DMS 273 treated with DMSO at 0.1 percent for 48 hours (cell line): ENCODE results near the gene ITCH.

ENCODE experiments used
- DNase-seq: peaks from one replicate; lab custom pipeline; 2025; lab: John Stamatoyannopoulos, UW

The ITCH gene

DNA sequence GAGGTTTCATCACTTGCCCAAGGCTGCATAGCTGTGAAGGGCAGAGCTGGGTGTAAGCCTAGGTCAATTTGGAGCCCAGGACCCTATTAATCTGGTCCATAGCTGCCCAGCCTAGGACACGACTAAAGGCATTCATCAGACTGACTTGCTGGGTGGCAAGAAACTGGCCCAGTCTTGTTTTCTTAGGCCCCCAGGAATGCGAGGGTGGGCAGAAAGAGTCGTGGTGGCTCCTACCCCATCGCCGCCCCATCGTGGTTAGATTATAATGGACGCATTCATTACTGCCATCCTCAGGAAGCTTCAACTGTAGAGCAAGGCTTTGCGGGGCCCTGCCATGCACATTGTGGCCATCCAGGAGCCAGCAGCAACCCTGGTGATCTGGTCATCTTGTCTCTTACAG, 169.2 kb downstream of the ITCH start:
- no peak for DNase-seq

DNA sequence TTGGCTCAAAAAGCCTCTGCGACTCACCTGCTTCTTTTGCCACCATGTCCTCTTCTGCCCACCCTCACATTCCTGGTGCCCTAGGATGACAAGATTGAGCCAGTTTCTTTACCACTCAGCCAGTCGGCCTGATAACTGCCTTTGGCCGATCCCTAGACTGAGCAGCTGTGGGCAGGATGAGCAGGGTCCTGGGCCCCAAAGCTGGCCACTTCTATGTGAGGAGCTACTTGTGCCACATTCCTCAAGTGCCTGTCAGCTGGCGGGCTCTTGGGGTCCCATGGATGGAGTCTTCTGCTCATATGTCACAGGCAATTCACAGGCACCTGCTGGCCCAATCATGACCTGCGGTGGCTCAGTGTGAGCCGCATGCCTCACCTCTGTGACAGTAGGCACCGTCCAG, 169.7 kb downstream of the ITCH start:
- no peak for DNase-seq

DNA sequence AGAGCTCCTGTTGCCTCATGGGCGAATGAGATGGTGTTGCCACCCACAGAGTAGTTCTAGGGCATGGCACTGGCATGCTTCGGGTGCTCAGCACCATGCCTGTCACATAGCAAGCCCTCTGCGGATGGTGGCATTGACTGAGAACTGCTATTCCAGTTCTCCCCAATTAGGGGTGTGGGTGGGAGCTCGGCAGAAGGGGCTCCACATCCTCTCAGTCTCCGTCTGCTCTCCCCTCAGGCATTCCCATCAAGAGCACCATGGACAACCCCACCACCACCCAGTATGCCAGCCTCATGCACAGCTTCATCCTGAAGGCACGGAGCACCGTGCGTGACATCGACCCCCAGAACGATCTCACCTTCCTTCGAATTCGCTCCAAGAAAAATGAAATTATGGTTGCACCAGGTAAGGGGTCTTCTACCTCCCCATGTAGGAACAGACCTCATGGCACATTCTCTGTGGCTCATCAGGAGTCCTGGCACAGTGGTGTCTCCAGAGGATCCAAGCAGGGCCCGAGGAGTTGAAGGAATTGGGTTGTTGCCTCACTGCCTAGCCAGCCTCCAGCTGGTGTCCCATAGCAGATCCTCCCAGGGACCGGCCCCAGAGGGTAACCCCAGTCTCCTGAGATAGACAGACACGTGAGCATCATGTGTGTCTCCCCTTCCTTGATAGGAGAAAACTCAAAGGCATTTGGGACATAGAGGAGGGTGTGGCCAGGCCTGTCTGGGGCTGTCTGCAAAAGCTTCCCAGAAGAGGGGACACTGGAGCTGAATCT, 171.5 kb downstream of the ITCH start:
- DNase-seq, result no peak

DNA sequence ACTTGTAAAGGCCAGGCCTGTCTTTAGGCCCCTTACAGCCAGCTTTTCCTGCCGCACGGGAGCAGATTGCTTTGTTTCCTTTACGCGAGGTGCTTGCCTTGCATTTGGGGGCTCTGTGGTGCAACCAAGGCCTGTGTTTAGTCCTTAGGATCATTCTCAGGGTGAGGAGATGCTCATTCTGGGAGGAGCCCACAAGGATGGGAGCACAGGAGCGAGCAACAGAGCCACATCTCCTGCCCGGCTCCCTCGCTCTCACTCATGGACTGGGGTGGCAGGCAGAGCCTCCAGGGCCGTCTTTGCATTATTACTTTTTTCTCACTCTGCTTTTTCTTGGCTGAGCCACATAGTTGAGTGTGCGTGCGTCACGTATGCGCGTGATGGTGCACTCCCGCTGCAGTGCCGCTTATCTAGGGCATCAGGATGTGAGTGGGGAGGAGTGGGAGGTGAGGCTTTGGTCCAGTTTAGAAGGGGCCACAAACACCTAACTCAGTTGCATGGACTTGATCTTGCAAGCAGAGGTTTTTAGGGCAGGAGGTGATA, 172.3 kb downstream of the ITCH start:
- DNase-seq, result no peak

DNA sequence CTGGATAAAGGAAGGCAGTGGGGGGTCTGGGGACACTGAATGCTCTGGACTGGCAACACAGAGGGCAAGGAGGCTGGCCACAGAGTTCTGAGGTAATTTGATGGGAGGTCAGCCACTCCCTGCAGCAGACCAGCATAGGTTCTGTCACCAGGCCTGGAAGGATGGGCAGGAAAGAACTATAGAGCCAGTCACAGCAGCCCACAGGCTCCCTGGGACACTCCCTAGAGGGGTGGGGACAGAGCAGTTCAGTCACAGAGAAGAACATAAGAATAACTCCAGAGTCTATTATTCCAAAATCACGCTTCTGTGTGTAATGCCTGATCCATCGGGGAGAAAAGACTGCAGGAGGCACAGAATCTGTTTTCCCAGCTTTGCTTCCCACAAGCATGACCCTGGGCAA, 172.8 kb downstream of the ITCH start:
- DNase-seq, result no peak

DNA sequence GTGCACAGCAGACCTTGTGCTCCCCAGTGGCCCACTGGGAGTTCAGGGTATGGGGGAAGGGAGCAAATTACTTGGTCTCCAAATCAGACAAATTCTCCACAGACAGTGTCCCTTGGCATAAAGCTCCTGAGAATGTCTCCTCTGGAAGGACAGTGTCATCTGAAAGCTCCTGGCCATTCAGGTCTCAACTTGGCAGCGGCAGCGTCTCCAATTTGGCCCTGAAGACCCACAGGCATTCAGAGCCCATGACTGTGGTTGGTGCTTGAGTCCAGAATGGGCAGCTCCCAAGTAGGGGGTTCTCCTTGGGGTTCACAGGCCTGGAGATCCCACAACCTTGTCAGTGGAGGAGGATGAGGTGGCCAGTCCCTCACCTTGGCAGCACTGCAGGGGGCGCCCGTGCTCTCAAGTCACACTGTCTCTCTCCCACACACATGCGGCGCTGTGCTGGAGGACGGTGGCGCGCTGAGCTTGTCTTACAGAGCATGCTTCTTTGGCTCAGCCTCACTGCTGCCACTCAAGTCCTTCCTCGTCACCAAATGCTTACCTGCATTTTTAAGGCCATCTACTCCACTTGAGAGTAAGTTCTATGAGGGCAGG, 173.8 kb downstream of the ITCH start:
- no peak for DNase-seq

DNA sequence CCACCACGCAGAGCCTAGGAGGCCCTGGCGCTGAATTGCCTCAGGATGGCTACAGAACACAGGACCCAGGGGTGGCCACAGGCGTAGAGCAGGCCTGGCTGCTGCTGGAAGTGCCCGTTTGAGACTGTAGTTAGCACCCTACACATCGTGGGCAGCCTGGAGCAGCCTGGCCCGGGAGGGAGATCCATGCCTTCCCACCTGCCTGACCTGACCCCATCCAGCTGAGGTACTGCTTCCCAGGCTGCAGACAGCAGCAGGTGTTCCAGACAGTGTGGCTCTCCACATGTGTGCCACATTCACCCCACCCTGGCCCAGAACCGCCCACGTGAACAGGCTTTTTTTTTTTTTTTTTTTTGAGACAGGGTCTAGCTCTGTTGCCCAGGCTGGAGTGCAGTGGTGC, 174.6 kb downstream of the ITCH start:
- no peak for DNase-seq

DNA sequence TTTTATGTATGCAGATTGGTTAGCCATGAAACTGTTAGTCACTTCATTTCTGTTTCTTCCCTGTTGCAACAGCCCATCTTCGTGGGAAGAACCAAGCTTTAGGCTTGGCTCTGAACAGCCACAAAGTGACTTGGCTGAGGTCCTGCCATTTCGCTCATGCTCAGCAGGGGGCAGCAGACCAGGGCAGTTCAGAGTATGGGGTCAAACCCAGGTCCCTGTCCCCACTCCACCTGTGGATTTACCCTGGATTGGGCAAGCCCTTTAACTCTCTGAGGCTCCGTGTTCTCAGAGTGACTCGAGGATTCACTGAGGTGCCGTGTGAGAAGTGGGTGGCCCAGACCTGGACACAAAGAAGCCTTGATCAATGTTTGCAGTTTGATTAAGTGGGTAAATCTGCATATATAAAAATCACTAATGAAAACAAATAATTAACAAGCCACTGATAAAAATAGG, 175.6 kb downstream of the ITCH start:
- no peak for DNase-seq

DNA sequence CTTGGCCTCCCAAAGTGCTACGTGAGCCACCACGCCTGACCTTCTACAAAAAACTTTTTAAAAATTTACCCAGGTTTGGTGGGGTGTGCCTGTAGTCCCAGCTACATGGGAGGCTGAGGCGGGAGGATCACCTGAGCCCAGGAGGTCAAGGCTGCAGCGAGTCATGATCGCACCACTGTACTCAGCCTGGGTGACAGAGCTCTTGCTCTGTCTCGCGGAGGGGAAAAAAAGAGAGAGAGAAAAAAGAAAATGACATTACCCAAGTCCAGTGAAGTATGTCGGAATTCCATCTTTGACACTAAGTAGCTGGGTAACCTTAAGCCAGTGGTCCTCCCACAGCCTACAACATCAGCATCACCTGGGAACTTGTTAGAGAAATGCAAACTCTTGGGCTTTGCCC, 176.7 kb downstream of the ITCH start:
- DNase-seq, result no peak

DNA sequence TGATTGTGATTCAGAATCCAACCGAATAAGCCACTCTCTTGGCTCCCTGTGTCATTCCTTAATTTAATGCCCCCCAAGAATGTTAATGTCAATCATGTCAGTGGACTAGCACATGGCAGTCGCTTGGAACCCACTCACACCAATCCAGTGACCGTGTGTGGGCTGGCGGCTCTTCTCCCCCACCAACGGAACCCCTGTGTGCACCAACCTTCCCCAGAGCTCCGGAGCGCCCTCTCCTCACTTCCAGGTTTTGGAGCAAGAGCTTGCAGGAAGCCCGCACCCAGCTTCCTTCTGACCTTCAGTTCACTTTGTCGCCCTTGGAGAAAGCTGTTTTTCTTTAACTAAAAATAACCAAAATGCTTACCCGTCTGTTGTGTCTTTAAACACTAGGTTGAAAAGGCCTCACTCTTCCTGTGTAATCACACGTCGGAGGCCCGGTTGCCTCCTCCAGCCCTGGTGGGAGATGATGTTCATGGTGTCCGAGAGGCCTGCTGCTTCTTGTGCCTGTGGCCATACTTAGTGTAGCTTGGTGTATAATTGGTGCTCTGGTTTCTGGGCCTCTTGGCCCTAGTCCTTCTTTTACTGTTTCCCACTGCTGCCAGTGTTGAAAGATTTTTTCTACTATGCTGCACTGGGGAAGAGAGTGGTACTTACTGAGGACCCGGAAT, 177.7 kb downstream of the ITCH start:
- DNase-seq, result no peak

DNA sequence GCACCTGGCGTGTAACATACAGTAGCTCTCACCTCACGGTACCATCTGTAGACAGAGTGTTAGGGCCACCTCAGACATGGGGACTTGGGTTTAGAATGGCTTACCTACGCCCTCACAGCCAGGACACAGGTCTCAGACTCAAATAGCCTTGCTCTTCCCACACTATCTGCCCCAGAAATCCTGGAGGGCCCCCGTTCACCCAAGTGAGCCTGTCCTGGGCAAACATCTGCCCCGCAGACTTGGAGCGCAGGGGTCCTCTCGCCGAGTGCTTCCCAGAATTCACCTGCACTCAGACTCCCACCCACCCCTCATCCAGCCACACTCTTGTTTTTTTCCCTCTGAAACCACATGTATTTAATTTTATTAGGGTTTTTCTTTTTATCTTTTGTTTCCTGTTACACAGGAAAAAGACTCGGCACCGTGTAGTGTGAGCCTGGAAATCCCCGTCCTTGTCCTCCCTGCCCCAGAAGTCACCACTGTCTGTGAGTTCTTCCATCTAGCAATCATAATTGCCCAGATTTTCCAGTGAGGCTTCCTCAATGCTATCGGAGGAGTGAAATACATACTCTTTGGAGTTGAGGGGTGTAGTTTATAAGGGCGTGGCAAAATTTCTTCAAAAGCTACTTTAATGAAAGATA, 178.3 kb downstream of the ITCH start:
- no peak for DNase-seq

DNA sequence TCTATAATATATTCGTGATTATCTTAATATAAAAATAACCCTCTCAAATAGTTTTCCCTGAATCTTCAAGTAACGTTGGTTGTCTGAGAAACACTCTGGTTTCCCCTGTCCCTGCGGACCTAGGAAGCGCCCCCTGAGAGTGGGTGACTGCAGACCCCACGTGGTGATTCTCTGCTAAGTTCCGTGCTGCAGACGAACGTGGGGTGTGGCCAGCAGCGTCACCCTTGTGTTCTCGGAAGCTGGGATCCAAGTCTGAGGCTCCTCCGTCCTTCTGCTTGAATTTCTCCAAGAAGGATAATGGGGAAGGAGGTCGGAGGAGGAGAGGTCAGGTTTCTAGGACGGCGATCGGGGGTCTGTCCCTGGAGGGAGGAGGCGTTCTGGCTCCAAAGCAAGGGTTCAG, 178.8 kb downstream of the ITCH start:
- no peak for DNase-seq

DNA sequence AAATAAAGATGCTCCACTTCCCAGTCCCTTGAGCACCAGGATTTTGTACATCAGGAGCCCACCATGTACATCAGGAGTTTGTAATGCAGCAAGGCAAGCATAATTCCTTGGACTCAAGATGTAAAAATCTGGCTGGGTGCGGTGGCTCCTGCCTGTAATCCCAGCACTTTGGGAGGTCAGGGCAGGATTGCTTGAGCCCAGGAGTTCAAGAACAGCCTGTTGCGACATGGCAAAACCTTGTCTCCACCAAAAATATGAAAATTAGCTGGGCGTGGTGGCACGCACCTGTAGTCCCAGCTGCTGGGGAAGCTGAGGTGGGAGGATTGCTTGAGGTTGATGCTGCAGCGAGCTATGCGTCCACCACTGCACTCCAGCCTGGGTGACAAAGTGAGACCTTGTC, 179.4 kb downstream of the ITCH start:
- no peak for DNase-seq

DNA sequence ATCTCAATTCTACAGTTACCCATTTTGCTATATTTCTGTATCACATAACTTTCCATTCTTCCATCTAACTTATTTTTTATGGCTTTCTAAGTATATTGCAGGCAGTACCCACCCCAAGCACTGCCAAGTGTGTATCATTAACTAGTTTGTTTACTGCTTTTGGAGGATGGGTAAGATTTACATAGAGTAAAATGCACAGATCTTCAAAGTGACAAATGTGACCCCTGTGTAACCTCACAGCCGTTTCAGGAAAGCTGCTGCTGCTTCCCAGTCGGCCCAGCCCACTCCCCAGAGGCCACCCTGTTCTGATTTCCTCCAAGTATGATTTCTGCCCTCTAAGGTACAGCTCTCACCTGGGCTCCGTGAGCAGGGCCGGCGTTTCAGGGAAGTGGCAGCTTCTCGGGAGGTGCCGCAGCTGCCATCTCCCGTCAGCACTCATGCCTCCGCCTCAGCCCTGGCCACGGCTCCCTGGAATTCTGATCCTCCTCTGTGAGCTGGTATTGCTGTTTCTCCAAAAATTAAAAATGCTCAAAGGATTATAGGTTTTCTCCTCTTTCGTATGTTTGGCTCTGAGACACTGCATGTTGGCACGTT, 180.5 kb downstream of the ITCH start:
- no peak for DNase-seq

DNA sequence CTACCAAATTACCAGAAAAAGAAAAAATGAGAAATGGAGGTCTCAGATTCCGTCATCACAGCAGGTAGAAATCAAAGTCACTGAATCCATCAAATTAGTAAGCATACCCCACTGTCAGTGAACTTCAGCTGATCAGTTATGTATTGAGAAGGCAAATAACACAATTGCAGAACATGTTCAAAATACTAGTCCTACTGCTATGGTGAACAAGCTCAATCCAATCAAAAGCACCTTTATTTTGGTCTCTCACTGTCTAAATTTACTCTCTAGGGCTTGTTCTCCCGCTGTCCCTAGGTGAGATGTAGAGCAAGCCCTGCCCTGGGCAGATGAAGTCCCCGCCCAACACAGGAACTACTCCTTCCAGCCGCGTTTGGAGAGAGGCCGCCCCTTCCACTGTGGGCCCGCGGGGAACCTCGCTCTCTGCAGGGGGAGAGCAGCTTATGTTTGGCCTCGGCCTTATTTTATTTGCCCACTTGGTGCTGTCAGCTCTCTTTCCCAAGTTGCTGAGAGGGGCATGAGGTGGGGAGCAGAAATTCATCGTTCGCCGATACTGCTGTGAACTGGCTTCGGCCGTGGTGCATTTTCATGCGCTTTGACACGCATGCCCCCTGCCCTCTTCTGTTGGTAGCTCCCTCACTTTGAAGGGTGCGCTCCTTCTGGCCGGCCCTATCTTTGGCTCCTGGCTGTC, 181.2 kb downstream of the ITCH start:
- DNase-seq, result no peak

DNA sequence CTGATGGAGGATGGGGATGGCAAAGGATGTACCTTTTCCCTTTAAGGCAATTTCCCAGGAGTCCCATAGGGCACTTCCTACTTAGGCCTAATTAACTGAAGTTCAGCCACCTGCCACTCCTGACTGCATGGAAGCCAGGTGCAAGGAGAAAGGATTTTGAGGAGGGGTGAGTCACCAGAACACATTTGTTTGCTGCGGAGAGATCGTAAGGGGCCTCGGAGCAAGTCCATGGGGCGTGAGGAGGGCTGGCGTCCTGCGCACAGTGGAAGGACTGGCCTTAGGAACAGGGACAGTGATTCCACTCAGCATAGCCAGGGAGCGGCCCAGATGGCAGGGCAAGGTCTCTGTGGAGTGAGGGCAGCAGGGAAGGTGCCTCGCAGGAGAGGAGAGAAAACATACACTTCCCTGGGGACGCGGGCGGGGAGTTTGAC, 183.7 kb downstream of the ITCH start:
- peak; percentile 80 for DNase-seq

DNA sequence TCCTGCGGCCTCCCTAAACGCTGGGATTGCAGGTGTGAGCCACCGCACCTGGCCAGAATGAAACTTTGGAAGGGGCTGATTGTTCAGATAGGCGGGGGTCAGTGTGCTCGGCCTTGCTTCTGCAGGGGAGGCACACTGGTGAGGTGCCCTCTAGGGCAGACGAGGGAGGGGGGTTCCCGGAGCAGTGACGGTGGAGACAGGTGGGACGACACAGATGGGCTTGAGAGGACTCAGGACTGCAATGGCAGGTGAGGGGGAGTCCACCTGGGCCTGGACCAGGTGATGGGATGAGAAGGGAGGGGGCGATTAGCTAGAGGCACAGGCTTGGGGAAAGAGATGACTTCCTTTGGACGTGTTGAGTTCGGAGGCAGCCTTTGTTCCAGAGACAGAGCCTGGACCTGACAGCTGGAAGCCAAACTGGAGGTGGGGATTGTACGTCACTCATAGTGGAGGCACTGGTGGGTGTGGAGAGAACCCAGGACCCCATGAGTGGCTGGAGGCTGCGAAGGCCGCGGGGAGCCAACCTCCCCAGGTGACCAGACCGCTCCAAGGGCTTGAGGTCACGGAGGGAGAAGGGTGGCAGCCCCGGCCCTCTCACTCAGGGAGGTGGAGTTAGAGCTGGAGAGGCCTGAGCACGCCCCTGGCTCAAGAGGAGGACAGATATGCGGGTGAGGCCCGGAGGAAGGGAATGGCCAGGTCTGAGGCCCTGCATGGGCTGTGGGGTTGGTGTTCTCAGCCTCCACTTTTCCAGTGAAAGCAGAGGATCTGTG, 185.0 kb downstream of the ITCH start:
- DNase-seq, result no peak

DNA sequence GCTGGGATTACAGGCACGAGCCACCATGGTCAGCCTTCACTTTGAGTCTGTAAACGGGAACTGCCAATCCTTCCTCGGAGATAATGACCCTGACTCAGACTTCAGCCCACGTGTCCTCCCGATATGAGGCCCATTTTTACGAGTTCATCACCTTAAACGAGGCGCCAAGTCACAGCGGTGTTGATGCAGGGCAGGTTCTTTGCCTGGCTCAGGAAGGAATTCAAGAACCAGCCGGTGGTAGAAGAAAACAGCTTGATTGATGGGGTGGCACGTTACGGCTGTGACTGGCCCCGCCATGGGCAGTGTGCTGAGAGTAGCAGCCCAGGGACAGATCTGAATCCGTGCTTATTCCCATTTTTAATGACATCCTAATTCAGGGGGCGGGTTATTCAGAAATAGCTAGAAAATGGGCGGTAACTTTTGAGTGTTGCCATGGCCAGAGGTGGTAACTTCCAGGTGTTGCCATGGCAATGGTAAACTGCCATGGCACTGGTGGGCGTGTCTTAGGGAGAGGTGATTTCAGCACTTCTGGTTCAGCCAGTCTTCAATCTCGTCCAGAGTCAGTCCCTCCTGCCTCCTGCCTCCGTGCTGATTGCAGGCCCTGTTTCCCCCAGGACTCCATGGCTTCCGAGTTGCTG, 186.3 kb downstream of the ITCH start:
- DNase-seq, result no peak

DNA sequence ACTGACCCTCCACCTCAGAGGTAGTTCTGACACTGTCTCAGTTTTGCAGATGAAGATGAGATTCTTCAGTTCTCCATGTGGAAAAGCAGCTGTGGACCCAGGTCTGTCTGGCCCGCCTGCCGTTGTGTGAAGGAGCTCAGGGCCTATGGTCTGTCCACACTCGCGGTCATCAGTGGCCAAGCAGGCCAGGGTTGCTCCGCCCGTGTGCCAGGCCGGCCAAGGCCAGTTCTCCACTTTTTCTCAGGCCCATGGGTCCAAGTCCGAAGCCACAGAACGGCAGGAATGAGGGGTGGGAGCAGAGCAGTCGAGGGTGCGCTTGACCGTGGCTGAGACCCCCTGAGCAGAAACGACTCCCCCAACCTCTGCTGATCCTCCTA, 186.8 kb downstream of the ITCH start:
- no peak for DNase-seq

DNA sequence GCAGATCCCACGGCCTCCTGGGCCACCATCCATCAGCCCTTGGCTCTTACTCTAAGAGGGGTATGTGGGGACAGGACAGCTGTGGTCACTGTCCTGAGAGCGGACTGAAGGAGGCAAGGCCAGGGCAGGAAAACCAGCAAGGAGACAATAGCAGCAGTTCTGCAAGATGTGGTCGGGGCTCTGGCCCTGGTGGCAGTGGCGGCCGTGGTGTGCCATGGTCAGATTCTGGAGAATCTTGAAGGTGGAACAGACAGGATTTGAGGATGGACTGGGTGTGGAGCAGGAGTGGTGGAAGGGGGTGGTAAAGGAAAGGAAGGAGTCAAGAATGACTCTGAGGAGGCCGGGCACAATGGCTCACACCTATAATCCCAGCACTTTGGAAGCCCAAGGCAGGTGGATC, 189.5 kb downstream of the ITCH start:
- no peak for DNase-seq
